GM12874 (cell line): Measurements from ENCODE around the gene SDCCAG8.

Experiments used
- TF ChIP-seq, protein P1 (sequence below): IDR thresholded peaks from 2 replicates; pipeline ENCODE4 v1.5.1; 2011; ENCODE audit warnings: low read depth, mild to moderate bottlenecking, control low read depth, low read length, moderate library complexity; ENCODE audit not compliant: insufficient read depth

The SDCCAG8 gene

DNA sequence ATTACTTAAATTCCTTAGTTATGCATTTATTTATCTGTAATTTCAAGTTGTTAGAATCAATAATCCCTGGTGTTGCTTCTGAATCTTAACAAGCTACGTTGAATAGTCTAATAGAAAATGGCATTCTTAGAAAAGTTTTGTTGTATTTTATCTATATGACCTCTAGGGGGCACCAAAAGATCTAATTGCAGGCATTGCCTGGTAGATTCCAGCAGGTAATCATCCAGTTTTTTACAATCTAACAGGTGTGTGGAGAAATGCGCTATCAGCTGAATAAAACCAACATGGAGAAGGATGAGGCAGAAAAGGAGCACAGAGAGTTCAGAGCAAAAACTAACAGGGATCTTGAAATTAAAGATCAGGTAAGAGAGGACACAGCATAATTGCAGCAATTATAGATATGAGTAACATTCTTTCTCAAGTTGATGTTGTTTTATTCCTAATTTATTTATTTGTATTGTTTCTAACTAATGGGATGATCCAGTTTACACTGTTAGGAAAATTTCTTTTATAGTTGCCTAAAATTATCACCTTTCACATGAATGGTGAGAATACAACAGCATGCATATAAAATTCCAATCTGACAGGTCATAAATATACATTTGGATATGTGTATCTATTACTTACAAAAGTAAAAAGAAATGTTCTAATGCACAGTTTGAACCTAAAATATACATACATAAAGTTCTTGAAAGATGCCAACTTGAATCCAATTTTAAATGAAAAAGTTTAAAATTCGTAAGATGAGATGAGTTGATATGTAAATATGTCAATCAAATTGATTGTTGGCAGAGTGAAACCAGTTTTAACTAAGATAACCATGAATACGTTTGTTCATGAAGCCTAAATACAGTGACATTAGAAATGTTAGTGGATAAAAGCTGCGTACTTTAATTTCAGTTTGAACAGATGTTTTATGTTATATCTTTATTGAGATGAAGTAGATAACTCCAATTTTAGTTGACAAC lies 88.4 kb downstream of the SDCCAG8 start:
- TF ChIP-seq, protein P1, sequence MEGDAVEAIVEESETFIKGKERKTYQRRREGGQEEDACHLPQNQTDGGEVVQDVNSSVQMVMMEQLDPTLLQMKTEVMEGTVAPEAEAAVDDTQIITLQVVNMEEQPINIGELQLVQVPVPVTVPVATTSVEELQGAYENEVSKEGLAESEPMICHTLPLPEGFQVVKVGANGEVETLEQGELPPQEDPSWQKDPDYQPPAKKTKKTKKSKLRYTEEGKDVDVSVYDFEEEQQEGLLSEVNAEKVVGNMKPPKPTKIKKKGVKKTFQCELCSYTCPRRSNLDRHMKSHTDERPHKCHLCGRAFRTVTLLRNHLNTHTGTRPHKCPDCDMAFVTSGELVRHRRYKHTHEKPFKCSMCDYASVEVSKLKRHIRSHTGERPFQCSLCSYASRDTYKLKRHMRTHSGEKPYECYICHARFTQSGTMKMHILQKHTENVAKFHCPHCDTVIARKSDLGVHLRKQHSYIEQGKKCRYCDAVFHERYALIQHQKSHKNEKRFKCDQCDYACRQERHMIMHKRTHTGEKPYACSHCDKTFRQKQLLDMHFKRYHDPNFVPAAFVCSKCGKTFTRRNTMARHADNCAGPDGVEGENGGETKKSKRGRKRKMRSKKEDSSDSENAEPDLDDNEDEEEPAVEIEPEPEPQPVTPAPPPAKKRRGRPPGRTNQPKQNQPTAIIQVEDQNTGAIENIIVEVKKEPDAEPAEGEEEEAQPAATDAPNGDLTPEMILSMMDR: peak; percentile 30; the same call in 1 of the 2 replicates

DNA sequence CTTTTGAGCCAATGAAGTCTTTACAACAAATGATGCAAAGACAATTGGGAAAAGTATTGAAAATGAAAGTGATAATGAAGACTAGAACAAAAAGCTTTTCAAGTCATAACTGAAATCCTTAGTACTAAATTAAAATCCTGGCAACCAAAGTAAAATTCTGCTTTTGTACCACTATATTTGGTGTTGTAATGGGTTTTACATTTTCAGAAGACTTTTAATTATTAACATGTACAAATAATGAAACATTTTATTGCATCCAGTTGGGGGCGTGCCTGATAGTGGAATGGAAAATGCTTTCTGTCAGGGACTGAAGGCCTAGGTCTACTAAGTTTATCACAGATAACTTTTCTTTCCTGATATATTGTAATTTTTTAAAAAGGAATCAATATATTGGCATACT lies 89.4 kb downstream of the SDCCAG8 start:
- TF ChIP-seq, protein P1: no peak

DNA sequence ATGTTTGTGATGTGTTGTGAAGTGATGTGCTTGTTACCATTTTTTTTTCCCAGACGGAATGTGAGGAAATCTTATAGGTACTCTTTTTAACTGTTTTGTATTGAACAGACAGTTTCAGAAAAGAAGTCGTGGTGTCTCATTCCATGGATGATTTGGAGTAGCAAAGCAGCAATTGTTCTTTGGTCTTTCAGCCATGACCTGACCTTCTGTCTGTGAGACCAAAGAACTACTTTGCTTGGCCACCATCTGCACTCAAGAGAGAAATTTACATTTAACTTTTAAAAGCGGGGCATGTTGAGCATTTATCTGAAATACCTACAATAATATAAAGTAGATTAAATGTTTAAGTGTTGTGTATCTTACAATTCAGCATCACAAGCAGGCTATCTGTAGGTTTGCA lies 90.2 kb downstream of the SDCCAG8 start:
- TF ChIP-seq, protein P1: no peak

DNA sequence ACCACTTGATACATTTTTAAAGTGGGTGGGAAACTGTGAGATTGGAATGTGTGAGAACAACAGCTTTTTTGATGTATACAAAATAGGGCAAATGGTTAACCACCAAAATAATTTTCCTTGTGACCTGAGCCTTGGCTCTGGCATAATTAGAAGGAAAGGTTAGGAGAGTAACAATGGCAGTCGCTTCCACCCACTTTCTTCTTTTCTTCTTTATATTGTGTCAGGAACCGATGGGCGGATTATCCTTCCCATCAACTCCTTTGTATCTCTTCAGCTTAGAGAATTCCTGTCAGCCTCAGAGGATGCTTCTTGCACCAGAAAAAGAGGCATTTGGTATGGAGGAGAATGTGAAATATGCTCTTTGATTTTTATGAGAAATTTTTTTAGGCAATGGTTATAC lies 90.6 kb downstream of the SDCCAG8 start:
- TF ChIP-seq, protein P1: no peak

DNA sequence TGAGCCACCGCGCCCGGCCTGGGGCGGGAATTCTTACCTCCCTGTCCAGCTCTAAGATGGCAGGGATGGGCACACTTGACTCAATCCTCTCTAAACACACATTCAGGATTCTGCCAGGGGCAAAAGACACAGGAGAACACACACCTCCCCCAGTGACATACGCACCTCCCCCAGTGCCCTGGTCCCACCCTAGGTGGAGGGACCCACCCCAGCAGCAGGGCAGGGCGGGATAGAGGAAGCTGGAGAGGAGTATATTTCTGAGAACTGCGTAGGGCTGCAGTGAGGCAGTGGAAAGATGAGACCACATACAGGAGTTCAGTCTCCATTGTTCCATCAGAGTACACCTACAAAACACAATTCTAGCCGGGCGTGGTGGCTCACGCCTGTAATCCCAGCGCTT lies 92.5 kb downstream of the SDCCAG8 start:
- TF ChIP-seq, protein P1: no peak

DNA sequence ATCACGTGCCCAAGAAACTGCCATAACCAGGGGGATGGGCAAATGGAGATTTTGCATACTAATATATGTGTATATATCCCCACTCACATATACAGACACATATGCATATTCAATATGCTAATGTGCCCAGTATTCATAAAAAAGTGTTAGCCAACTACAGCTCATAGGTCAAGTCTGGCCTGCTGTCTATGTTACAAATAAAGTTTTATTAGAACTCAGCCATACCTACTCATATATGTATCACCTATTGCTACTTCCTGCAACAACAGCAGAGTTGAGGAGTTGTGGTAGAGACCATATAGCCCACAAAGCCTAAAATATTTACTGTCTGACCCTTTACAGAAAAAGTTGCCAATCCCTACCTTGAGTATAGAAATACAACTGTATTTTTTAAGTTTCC lies 93.3 kb downstream of the SDCCAG8 start:
- TF ChIP-seq, protein P1: no peak

DNA sequence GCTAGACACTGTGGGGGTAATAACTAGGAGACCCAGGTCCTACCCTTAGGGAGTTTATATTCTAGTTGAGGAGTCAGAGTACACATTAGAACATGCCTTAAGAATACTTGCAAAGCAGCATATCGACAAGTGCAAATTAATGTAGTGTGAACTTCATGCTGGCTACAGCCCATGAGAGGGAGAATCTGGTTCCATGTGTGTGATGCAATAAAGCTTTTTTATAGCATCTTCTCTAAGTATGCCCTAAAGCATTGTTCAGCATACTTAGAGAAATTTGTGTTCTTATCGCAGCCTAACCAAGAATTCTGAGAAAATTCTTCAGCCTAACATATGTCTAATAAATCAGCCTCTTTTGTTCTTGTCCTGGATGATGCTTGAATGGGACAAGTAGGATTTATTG lies 95.5 kb downstream of the SDCCAG8 start:
- TF ChIP-seq, protein P1: no peak
